SK-N-SH (cell line): ENCODE results near the gene COL4A2. TPM values are rescaled to one million over a fixed set of nuclear protein-coding genes. Genes with fewer than 3 reads are reported as not detected.

Experiments used
- CTCF ChIA-PET: fragments of 300-600, 350-600 bp; formaldehyde crosslinking; extraction: SDS; loops from one replicate; lab custom pipeline; 2021; lab: Yijun Ruan, JAX
- POLR2A ChIA-PET: fragments of 350-600 bp; sonication (Branson Sonifier 250); formaldehyde crosslinking; extraction: SDS; loops from one replicate; lab custom pipeline; 2020; ENCODE audit warnings: antibody characterized with exemption, inconsistent platforms; lab: Yijun Ruan, JAX
- DNase-seq: peaks from one replicate; pipeline ENCODE4 v3.0.0; 2012
- H2AFZ ChIP-seq: fragments of 200-600 bp; sonication (generic); 2 replicates; pipeline ENCODE4 v1.8.1; 2016; ENCODE audit warnings: antibody characterized with exemption, mild to moderate bottlenecking, low read depth
- H3F3A ChIP-seq: fragments of 200-600 bp; sonication (generic); replicated peaks from 2 replicates; pipeline ENCODE3; 2016; ENCODE audit warnings: antibody characterized with exemption, mild to moderate bottlenecking; ENCODE audit not compliant: insufficient read depth
- H3K27ac ChIP-seq, 2 experiments: fragments of 200-500 bp in 1 of 2; fragments of 200-600 bp in 1 of 2; sonication (Bioruptor generic) in 1 of 2; sonication (generic), shearing (Covaris generic) in 1 of 2; 2 replicates each; pipeline versions ENCODE4 v1.5.1 to v1.6.1; 2014 to 2016; ENCODE audit warnings: low read depth in 2 of 2, inconsistent platforms in 1 of 2, low read length in 1 of 2, mild to moderate bottlenecking in 1 of 2, mixed read lengths in 1 of 2
- H3K27me3 ChIP-seq: fragments of 200-600 bp; sonication (generic), shearing (Covaris generic); 2 replicates; pipeline ENCODE4 v1.6.1; 2016; ENCODE audit warnings: mixed run types; ENCODE audit not compliant: insufficient read depth
- H3K36me3 ChIP-seq, 2 experiments: fragments of 200-500 bp in 1 of 2; fragments of 200-600 bp in 1 of 2; sonication (Bioruptor generic) in 1 of 2; sonication (generic) in 1 of 2; replicated peaks in 1 of 2; 2 replicates each; pipeline versions ENCODE3 to v1.5.1; 2014 to 2016; ENCODE audit warnings: low read length in 1 of 2, mild to moderate bottlenecking in 1 of 2; ENCODE audit not compliant: insufficient read depth in 2 of 2, control insufficient read depth in 1 of 2
- H3K4me1 ChIP-seq, 2 experiments: fragments of 200-500 bp in 1 of 2; fragments of 200-600 bp in 1 of 2; sonication (Bioruptor generic) in 1 of 2; sonication (generic), shearing (Covaris generic) in 1 of 2; 2 replicates each; pipeline versions ENCODE4 v1.5.1 to v1.6.1; 2014 to 2016; ENCODE audit warnings: low read depth in 1 of 2, low read length in 1 of 2, mixed run types in 1 of 2; ENCODE audit not compliant: insufficient read depth in 2 of 2, control insufficient read depth in 1 of 2
- H3K4me2 ChIP-seq: fragments of 200-600 bp; sonication (generic), shearing (Covaris generic); 2 replicates; pipeline ENCODE4 v1.6.1; 2017; ENCODE audit warnings: mixed run types
- H3K4me3 ChIP-seq, 2 experiments: fragments of 200-500 bp in 1 of 2; fragments of 200-600 bp in 1 of 2; sonication (Bioruptor generic) in 1 of 2; sonication (generic), shearing (Covaris generic) in 1 of 2; 2 replicates each; pipeline versions ENCODE4 v1.5.1 to v1.8.1; 2014 to 2016; ENCODE audit warnings: low read depth in 2 of 2, inconsistent platforms in 1 of 2, low read length in 1 of 2, mild to moderate bottlenecking in 1 of 2, mixed read lengths in 1 of 2, moderate library complexity in 1 of 2
- H3K79me2 ChIP-seq: fragments of 200-600 bp; sonication (generic); 2 replicates; pipeline ENCODE4 v1.8.1; 2017; ENCODE audit warnings: mild to moderate bottlenecking; ENCODE audit not compliant: insufficient read depth
- H3K9ac ChIP-seq: fragments of 200-600 bp; sonication (generic); 2 replicates; pipeline ENCODE4 v1.6.1; 2017; ENCODE audit warnings: mixed run types
- H3K9me2 ChIP-seq: fragments of 200-600 bp; sonication (generic); 2 replicates; pipeline ENCODE4 v1.6.1; 2017; ENCODE audit warnings: mixed run types
- H3K9me3 ChIP-seq: fragments of 200-600 bp; sonication (generic); 2 replicates; pipeline ENCODE4 v1.6.1; 2017; ENCODE audit warnings: mixed run types, mild to moderate bottlenecking, moderate library complexity
- H4K20me1 ChIP-seq: fragments of 200-600 bp; sonication (generic); 2 replicates; pipeline ENCODE4 v1.6.1; 2017; ENCODE audit warnings: mild to moderate bottlenecking, mixed run types; ENCODE audit not compliant: insufficient read depth
- ELF1 ChIP-seq: IDR thresholded peaks from 2 replicates; pipeline ENCODE4 v1.4.0; 2012
- EP300 ChIP-seq, 2 experiments: IDR thresholded peaks; 2 replicates each; pipeline versions ENCODE4 v1.4.0 to v1.6.1; 2012; ENCODE audit warnings: borderline replicate concordance in 1 of 2, low read depth in 1 of 2, low read length in 1 of 2
- FOSL2 ChIP-seq: IDR thresholded peaks from 2 replicates; pipeline ENCODE4 v1.4.0; 2012; ENCODE audit warnings: low read depth, mild to moderate bottlenecking, moderate library complexity, borderline replicate concordance
- FOXM1 ChIP-seq: IDR thresholded peaks from 2 replicates; pipeline ENCODE4 v1.4.0; 2012; ENCODE audit warnings: low read depth, mild to moderate bottlenecking
- GABPA ChIP-seq: IDR thresholded peaks from 2 replicates; pipeline ENCODE4 v1.4.0; 2012; ENCODE audit warnings: low read depth, mild to moderate bottlenecking
- GATA2 ChIP-seq: sonication (generic); formaldehyde crosslinking; IDR thresholded peaks from 2 replicates; pipeline ENCODE4 v1.5.0; 2020; ENCODE audit warnings: mild to moderate bottlenecking, missing genetic modification reagents
- JUND ChIP-seq: IDR thresholded peaks from 2 replicates; pipeline ENCODE4 v1.4.0; 2012
- MEF2A ChIP-seq: IDR thresholded peaks from 2 replicates; pipeline ENCODE4 v1.4.0; 2012; ENCODE audit warnings: low read depth, borderline replicate concordance
- MXI1 ChIP-seq: IDR thresholded peaks from 2 replicates; pipeline ENCODE4 v1.6.1; 2012; ENCODE audit warnings: mild to moderate bottlenecking, low read depth, low read length, improper control_type of control experiment
- NFIC ChIP-seq: IDR thresholded peaks from 2 replicates; pipeline ENCODE4 v1.4.0; 2012; ENCODE audit warnings: borderline replicate concordance
- NRF1 ChIP-seq: IDR thresholded peaks from 2 replicates; pipeline ENCODE4 v1.6.1; 2012; ENCODE audit warnings: low read depth, mild to moderate bottlenecking, low read length
- POLR2AphosphoS5 ChIP-seq: IDR thresholded peaks from 2 replicates; pipeline ENCODE4 v1.6.1; 2012; ENCODE audit warnings: low read depth, low read length
- RFX5 ChIP-seq: IDR thresholded peaks from 2 replicates; pipeline ENCODE4 v1.6.1; 2012; ENCODE audit warnings: mild to moderate bottlenecking, improper control_type of control experiment, low read length
- SIN3A ChIP-seq: IDR thresholded peaks from 2 replicates; pipeline ENCODE4 v1.6.1; 2012; ENCODE audit warnings: low read depth, mild to moderate bottlenecking, low read length, moderate library complexity, borderline replicate concordance
- TAF1 ChIP-seq: IDR thresholded peaks from 2 replicates; pipeline ENCODE4 v1.6.1; 2012; ENCODE audit warnings: low read depth, mild to moderate bottlenecking, low read length, moderate library complexity, borderline replicate concordance
- WGBS: methylation state at CpG from one replicate; pipeline ENCODE4 v1.1.6; 2017; ENCODE audit warnings: low lambda C conversion rate; 5-methylcytosine and 5-hydroxymethylcytosine counted together
- polyA plus RNA-seq, 3 experiments: library from polyadenylated mRNA; depleted of rRNA; stranded (reverse); fragments of >200 nt; gene quantifications; 2 replicates each; pipeline ENCODE4 v1.2.3, GENCODE V29; 2012
- TF ChIP-seq, protein P1 (sequence below): IDR thresholded peaks from 2 replicates; pipeline ENCODE4 v1.4.0; 2012; ENCODE audit warnings: low read depth, borderline replicate concordance
- TF ChIP-seq, protein P2 (sequence below): IDR thresholded peaks from 2 replicates; pipeline ENCODE4 v1.4.0; 2012; ENCODE audit warnings: low read depth, borderline replicate concordance
- TF ChIP-seq, protein P3 (sequence below): fragments of 150-350 bp; IDR thresholded peaks from 2 replicates; pipeline ENCODE4 v1.6.1; 2017; ENCODE audit warnings: antibody characterized with exemption, low read length, low read depth, borderline replicate concordance
- TF ChIP-seq, protein P4 (sequence below): IDR thresholded peaks from 2 replicates; pipeline ENCODE4 v1.6.1; 2012; ENCODE audit warnings: mild to moderate bottlenecking, low read depth, low read length, moderate library complexity
- TF ChIP-seq, protein P5 (sequence below): IDR thresholded peaks from 2 replicates; pipeline ENCODE4 v1.4.0; 2012; ENCODE audit warnings: low read depth

The COL4A2 gene
- polyA plus RNA-seq, 1 of the 3 experiments (the other 2 are of a cell fraction) = 137 TPM

DNA sequence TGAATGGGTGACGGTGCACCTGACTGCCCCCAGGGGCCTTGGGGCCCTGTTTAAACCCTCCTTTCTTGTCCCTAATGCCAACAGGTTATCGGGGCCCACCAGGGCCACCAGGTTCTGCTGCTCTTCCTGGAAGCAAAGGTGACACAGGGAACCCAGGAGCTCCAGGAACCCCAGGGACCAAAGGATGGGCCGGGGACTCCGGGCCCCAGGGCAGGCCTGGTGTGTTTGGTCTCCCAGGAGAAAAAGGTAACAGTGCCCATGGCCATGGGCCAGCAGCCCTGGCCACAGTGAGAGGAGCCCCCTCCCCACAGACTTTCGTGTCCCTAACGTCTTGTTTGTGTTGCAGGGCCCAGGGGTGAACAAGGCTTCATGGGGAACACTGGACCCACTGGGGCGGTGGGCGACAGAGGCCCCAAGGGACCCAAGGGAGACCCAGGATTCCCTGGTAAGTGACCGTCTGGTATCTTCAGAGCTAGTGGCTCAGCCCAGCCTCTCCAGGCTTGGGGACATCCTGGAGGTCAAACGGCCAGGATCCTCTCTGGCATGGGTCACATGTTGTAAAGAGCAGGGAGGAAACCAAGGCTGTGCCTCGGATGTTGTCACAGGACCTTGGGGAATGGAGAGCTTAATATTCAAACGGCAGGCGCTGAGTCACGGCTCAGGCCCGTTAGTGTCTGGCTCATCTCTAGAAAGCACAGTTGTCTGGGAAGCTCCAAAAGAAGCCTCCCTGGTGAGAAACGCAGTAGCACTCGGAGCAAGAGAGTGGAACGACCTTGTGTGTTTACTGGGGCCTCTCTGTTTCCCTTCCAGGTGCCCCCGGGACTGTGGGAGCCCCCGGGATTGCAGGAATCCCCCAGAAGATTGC lies 196.2 kb downstream of the COL4A2 start:
- no peaks in the 10 kb centered on the region for H3K79me2 ChIP-seq
- no peaks in the 10 kb centered on the region for H3K27me3 ChIP-seq
- no peak overlapping the region for H3K9ac ChIP-seq
- POLR2A ChIA-PET = no interaction called here
- H4K20me1 ChIP-seq = no peaks in the 10 kb centered on the region
- no peaks in the 10 kb centered on the region for H3K9me2 ChIP-seq
- no peaks in the 10 kb centered on the region for H3K9me3 ChIP-seq
- no peak overlapping the region for H3K4me2 ChIP-seq
- H3F3A ChIP-seq = peaks cover 4% of the 10 kb centered on the region
- TF ChIP-seq GABPA = no peak
- TF ChIP-seq JUND = no peak
- no peak for TF ChIP-seq ELF1
- no peak for TF ChIP-seq POLR2AphosphoS5
- TF ChIP-seq FOSL2 = no peak
- no peak for TF ChIP-seq GATA2 (CRISPR knock-in tag)
- TF ChIP-seq SIN3A = no peak
- no peak for TF ChIP-seq RFX5
- no peak for TF ChIP-seq MXI1
- TF ChIP-seq, protein P1, sequence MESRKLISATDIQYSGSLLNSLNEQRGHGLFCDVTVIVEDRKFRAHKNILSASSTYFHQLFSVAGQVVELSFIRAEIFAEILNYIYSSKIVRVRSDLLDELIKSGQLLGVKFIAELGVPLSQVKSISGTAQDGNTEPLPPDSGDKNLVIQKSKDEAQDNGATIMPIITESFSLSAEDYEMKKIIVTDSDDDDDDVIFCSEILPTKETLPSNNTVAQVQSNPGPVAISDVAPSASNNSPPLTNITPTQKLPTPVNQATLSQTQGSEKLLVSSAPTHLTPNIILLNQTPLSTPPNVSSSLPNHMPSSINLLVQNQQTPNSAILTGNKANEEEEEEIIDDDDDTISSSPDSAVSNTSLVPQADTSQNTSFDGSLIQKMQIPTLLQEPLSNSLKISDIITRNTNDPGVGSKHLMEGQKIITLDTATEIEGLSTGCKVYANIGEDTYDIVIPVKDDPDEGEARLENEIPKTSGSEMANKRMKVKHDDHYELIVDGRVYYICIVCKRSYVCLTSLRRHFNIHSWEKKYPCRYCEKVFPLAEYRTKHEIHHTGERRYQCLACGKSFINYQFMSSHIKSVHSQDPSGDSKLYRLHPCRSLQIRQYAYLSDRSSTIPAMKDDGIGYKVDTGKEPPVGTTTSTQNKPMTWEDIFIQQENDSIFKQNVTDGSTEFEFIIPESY = no peak
- TF ChIP-seq, protein P2, sequence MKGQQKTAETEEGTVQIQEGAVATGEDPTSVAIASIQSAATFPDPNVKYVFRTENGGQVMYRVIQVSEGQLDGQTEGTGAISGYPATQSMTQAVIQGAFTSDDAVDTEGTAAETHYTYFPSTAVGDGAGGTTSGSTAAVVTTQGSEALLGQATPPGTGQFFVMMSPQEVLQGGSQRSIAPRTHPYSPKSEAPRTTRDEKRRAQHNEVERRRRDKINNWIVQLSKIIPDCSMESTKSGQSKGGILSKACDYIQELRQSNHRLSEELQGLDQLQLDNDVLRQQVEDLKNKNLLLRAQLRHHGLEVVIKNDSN = no peak
- TF ChIP-seq, protein P3, sequence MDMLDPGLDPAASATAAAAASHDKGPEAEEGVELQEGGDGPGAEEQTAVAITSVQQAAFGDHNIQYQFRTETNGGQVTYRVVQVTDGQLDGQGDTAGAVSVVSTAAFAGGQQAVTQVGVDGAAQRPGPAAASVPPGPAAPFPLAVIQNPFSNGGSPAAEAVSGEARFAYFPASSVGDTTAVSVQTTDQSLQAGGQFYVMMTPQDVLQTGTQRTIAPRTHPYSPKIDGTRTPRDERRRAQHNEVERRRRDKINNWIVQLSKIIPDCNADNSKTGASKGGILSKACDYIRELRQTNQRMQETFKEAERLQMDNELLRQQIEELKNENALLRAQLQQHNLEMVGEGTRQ = no peak
- TF ChIP-seq, protein P4, sequence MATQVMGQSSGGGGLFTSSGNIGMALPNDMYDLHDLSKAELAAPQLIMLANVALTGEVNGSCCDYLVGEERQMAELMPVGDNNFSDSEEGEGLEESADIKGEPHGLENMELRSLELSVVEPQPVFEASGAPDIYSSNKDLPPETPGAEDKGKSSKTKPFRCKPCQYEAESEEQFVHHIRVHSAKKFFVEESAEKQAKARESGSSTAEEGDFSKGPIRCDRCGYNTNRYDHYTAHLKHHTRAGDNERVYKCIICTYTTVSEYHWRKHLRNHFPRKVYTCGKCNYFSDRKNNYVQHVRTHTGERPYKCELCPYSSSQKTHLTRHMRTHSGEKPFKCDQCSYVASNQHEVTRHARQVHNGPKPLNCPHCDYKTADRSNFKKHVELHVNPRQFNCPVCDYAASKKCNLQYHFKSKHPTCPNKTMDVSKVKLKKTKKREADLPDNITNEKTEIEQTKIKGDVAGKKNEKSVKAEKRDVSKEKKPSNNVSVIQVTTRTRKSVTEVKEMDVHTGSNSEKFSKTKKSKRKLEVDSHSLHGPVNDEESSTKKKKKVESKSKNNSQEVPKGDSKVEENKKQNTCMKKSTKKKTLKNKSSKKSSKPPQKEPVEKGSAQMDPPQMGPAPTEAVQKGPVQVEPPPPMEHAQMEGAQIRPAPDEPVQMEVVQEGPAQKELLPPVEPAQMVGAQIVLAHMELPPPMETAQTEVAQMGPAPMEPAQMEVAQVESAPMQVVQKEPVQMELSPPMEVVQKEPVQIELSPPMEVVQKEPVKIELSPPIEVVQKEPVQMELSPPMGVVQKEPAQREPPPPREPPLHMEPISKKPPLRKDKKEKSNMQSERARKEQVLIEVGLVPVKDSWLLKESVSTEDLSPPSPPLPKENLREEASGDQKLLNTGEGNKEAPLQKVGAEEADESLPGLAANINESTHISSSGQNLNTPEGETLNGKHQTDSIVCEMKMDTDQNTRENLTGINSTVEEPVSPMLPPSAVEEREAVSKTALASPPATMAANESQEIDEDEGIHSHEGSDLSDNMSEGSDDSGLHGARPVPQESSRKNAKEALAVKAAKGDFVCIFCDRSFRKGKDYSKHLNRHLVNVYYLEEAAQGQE = no peak
- no peak for TF ChIP-seq FOXM1
- TF ChIP-seq NRF1 = no peak
- TF ChIP-seq NFIC = no peak
- TF ChIP-seq EP300 (IDR thresholded peaks at IDR 0.05; ENCODE audit: borderline replicate concordance in 1 of 2, low read depth in 1 of 2, low read length in 1 of 2) = no peak
- no peak for TF ChIP-seq MEF2A
- TF ChIP-seq, protein P5, sequence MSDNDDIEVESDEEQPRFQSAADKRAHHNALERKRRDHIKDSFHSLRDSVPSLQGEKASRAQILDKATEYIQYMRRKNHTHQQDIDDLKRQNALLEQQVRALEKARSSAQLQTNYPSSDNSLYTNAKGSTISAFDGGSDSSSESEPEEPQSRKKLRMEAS = no peak
- no peak for TF ChIP-seq TAF1
- TF ChIP-seq, all 33 proteins: peak for 0
- Histone ChIP-seq H3K36me3 (peaks cover 32 to 53% of the 10 kb centered on the region in 2 experiments), H3K4me3 (no peak overlapping the region), H2AFZ (no peak overlapping the region), H3K4me1 (no peaks in the 10 kb centered on the region; a peak in 1 of 4 replicates), H3K27ac (no peak overlapping the region)
- CTCF ChIA-PET = interaction anchor here (1.4 kb wide), 1 partner anchor 47 kb away, joined by 5 read pairs; no protein-coding TSS in a partner anchor
- no peak for DNase-seq
- WGBS = 80% methylated on average over 16 of the region's 20 CpGs
